HepG2 (cell line): Measurements from ENCODE around the gene LRRC27. TPM values are rescaled to one million over a fixed set of nuclear protein-coding genes. Genes with fewer than 3 reads are reported as not detected.
A peak's percentile ranks its signal among the peaks of the same experiment; 100 is the strongest.

ENCODE experiments used
- HNF4G ChIP-seq, 2 experiments: sonication (generic) in 1 of 2; formaldehyde crosslinking in 1 of 2; IDR thresholded peaks; 2 replicates each; pipeline versions ENCODE4 v1.4.0 to v1.6.1; 2011 to 2020; ENCODE audit warnings: borderline replicate concordance in 2 of 2, low read depth in 2 of 2, mild to moderate bottlenecking in 2 of 2, low read length in 1 of 2, missing genetic modification reagents in 1 of 2, moderate library complexity in 1 of 2
- HNRNPK ChIP-seq: fragments of 200-400 bp; formaldehyde crosslinking; IDR thresholded peaks from 2 replicates; pipeline ENCODE4 v1.6.1; 2018; ENCODE audit warnings: low read length, low read depth, moderate library complexity, mild to moderate bottlenecking; ENCODE audit not compliant: poor library complexity, severe bottlenecking
- NFATC3 ChIP-seq: sonication (generic); formaldehyde crosslinking; IDR thresholded peaks from 2 replicates; pipeline ENCODE4 v1.5.1; 2020; ENCODE audit warnings: mild to moderate bottlenecking, missing genetic modification reagents
- NR2F1 ChIP-seq, 2 experiments: fragments of 450-650 bp in 1 of 2; formaldehyde crosslinking in 1 of 2; IDR thresholded peaks; 2 replicates each; pipeline versions ENCODE4 v1.5.0 to v1.6.1; 2016 to 2020; ENCODE audit warnings: mild to moderate bottlenecking in 1 of 2, missing compliant biosample characterization in 1 of 2, missing genetic modification reagents in 1 of 2, moderate library complexity in 1 of 2
- NR2F6 ChIP-seq, 2 experiments: IDR thresholded peaks; 2 replicates each; pipeline ENCODE4 v1.6.1; 2016; ENCODE audit warnings: antibody characterized with exemption in 1 of 2, mild to moderate bottlenecking in 1 of 2
- SMYD3 ChIP-seq: sonication (generic); formaldehyde crosslinking; IDR thresholded peaks from 2 replicates; pipeline ENCODE4 v1.8.1; 2023; ENCODE audit warnings: mild to moderate bottlenecking, missing genetic modification reagents
- SNRNP70 ChIP-seq: fragments of 200-400 bp; formaldehyde crosslinking; IDR thresholded peaks from 2 replicates; pipeline ENCODE4 v1.6.1; 2017; ENCODE audit warnings: mild to moderate bottlenecking, low read depth, low read length, moderate library complexity
- TP53 ChIP-seq: sonication (generic); formaldehyde crosslinking; conservative IDR thresholded peaks from 2 replicates; pipeline ENCODE4 v1.4.0; 2020; ENCODE audit warnings: missing genetic modification reagents
- ZC3H4 ChIP-seq: sonication (generic); formaldehyde crosslinking; IDR thresholded peaks from 2 replicates; pipeline ENCODE4 v1.4.0; 2020; ENCODE audit warnings: missing genetic modification reagents, borderline replicate concordance
- ZNF253 ChIP-seq: sonication (generic); formaldehyde crosslinking; IDR thresholded peaks from 2 replicates; pipeline ENCODE4 v1.8.0; 2022; ENCODE audit warnings: mild to moderate bottlenecking, missing genetic modification reagents, borderline replicate concordance
- ZNF607 ChIP-seq: sonication (generic); formaldehyde crosslinking; IDR thresholded peaks from 2 replicates; pipeline ENCODE4 v1.5.1; 2020; ENCODE audit warnings: missing genetic modification reagents, mild to moderate bottlenecking, borderline replicate concordance
- ZNF652 ChIP-seq: IDR thresholded peaks from 2 replicates; pipeline ENCODE4 v1.6.1; 2016; ENCODE audit warnings: low read depth, borderline replicate concordance
- ZNF772 ChIP-seq: sonication (generic); formaldehyde crosslinking; IDR thresholded peaks from 2 replicates; pipeline ENCODE4 v1.5.0; 2020; ENCODE audit warnings: mild to moderate bottlenecking, missing genetic modification reagents
- ZNF879 ChIP-seq: sonication (generic); formaldehyde crosslinking; IDR thresholded peaks from 2 replicates; pipeline ENCODE4 v1.8.1; 2023; ENCODE audit warnings: missing genetic modification reagents
- polyA plus RNA-seq, 8 experiments: library from polyadenylated mRNA; depleted of rRNA in 3 of 8; stranded (reverse) in 7 of 8; unstranded in 1 of 8; fragments of >200 nt; fragmentation: Illumina TruSeq in 4 of 8; extraction: Trizol in 4 of 8; gene quantifications; 2 replicates each; pipeline versions ENCODE4 v1.2.1 to v1.2.3, GENCODE V29; 2011 to 2016; ENCODE audit warnings: low read depth in 4 of 8, missing spikeins in 1 of 8, mixed read lengths in 1 of 8; ENCODE audit not compliant: insufficient read depth in 1 of 8
- total RNA-seq, 5 experiments: library from RNA; depleted of rRNA; stranded (reverse); fragments of >200 nt; fragmentation: Illumina TruSeq; extraction: Trizol; gene quantifications; 2 replicates each; pipeline ENCODE4 v1.2.3, GENCODE V29; 2016; ENCODE audit warnings: low read depth in 1 of 5
- TF ChIP-seq, protein P1 (sequence below): sonication (generic); formaldehyde crosslinking; IDR thresholded peaks from 2 replicates; pipeline ENCODE4 v1.8.1; 2023; ENCODE audit warnings: mild to moderate bottlenecking, missing genetic modification reagents
- TF ChIP-seq, protein P2 (sequence below): sonication (generic); formaldehyde crosslinking; IDR thresholded peaks from 2 replicates; pipeline ENCODE4 v1.4.0; 2020; ENCODE audit warnings: missing genetic modification reagents, borderline replicate concordance
- TF ChIP-seq, protein P3 (sequence below): sonication (generic); formaldehyde crosslinking; IDR thresholded peaks from 2 replicates; pipeline ENCODE4 v1.4.0; 2020; ENCODE audit warnings: mild to moderate bottlenecking, missing genetic modification reagents, borderline replicate concordance

The LRRC27 gene
- total and polyA plus RNA-seq, 2 of the 13 experiments (the other 11 are each of a cell fraction or from before 2014, with no cell fraction given): 4.2 to 4.6 TPM

DNA sequence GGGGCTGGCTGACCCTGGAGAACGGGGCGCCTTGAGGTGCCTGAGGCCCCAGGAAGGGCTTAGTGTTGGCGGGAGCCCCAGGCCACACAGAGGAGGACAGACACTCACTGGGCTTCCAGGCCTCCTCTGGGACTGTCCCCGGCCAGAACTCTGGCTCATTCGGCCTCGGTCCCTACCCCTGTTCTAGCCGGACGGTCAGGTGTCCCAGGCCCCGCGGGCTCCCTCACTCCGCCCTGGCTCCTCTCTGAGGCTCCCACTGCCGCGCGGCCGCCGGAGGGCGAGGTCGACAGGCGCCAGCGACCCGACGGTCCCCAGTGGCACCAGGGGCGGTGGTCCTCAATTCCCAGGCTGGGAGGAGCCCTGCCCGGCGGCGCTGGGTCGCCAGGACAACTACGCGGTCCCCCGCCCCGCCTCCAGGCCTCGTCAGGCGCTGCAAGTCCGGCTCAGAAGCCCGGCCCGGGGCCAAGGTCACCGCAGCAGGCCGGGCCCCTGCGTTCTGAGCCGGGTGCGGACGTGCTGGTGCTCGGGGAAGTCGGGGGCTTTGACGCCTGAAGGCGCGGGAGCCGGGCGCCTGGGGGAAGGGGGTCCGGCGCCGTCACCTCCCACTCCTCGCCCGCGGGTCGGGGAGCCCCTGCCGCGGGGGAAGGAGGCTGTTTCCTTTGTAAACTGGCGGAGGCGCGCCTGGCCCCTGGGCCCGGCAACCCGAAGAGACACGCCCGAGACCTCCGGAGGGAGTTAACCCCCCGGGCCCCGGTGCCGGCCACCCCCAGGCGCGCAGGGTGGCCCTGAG, 63.9 kb downstream of the LRRC27 start (continued):
- TF ChIP-seq ZC3H4 (CRISPR knock-in tag): no peak
- TF ChIP-seq NR2F1 (CRISPR knock-in tag; IDR thresholded peaks at IDR 0.05): peak in 1 of 2 experiments; percentile 75; a peak in 2 of 4 replicates
- peak; percentile 19; the same call in 1 of the 2 replicates for TF ChIP-seq NR2F6 (IDR thresholded peaks at IDR 0.05)
- TF ChIP-seq NR2F6 (CRISPR knock-in tag; IDR thresholded peaks at IDR 0.05): peak; percentile 81
- TF ChIP-seq ZNF607 (CRISPR knock-in tag): peak; percentile 65
- TF ChIP-seq, protein P1, sequence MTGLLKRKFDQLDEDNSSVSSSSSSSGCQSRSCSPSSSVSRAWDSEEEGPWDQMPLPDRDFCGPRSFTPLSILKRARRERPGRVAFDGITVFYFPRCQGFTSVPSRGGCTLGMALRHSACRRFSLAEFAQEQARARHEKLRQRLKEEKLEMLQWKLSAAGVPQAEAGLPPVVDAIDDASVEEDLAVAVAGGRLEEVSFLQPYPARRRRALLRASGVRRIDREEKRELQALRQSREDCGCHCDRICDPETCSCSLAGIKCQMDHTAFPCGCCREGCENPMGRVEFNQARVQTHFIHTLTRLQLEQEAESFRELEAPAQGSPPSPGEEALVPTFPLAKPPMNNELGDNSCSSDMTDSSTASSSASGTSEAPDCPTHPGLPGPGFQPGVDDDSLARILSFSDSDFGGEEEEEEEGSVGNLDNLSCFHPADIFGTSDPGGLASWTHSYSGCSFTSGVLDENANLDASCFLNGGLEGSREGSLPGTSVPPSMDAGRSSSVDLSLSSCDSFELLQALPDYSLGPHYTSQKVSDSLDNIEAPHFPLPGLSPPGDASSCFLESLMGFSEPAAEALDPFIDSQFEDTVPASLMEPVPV (CRISPR knock-in tag): peak; percentile 71; the same call in 1 of the 2 replicates
- no peak for TF ChIP-seq HNF4G (IDR thresholded peaks at IDR 0.05; ENCODE audit: borderline replicate concordance, low read depth, low read length)
- 0 out of 2 replicates have a peak, but pooled peaks have one; percentile 40 for TF ChIP-seq HNF4G (CRISPR knock-in tag; IDR thresholded peaks at IDR 0.05; ENCODE audit: borderline replicate concordance, low read depth)
- TF ChIP-seq, protein P2, sequence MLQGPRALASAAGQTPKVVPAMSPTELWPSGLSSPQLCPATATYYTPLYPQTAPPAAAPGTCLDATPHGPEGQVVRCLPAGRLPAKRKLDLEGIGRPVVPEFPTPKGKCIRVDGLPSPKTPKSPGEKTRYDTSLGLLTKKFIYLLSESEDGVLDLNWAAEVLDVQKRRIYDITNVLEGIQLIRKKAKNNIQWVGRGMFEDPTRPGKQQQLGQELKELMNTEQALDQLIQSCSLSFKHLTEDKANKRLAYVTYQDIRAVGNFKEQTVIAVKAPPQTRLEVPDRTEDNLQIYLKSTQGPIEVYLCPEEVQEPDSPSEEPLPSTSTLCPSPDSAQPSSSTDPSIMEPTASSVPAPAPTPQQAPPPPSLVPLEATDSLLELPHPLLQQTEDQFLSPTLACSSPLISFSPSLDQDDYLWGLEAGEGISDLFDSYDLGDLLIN: no peak
- TF ChIP-seq SMYD3 (CRISPR knock-in tag): no peak
- no peak for TF ChIP-seq ZNF253 (CRISPR knock-in tag)
- no peak for TF ChIP-seq NFATC3 (CRISPR knock-in tag)
- no peak for TF ChIP-seq TP53
- TF ChIP-seq, protein P3, sequence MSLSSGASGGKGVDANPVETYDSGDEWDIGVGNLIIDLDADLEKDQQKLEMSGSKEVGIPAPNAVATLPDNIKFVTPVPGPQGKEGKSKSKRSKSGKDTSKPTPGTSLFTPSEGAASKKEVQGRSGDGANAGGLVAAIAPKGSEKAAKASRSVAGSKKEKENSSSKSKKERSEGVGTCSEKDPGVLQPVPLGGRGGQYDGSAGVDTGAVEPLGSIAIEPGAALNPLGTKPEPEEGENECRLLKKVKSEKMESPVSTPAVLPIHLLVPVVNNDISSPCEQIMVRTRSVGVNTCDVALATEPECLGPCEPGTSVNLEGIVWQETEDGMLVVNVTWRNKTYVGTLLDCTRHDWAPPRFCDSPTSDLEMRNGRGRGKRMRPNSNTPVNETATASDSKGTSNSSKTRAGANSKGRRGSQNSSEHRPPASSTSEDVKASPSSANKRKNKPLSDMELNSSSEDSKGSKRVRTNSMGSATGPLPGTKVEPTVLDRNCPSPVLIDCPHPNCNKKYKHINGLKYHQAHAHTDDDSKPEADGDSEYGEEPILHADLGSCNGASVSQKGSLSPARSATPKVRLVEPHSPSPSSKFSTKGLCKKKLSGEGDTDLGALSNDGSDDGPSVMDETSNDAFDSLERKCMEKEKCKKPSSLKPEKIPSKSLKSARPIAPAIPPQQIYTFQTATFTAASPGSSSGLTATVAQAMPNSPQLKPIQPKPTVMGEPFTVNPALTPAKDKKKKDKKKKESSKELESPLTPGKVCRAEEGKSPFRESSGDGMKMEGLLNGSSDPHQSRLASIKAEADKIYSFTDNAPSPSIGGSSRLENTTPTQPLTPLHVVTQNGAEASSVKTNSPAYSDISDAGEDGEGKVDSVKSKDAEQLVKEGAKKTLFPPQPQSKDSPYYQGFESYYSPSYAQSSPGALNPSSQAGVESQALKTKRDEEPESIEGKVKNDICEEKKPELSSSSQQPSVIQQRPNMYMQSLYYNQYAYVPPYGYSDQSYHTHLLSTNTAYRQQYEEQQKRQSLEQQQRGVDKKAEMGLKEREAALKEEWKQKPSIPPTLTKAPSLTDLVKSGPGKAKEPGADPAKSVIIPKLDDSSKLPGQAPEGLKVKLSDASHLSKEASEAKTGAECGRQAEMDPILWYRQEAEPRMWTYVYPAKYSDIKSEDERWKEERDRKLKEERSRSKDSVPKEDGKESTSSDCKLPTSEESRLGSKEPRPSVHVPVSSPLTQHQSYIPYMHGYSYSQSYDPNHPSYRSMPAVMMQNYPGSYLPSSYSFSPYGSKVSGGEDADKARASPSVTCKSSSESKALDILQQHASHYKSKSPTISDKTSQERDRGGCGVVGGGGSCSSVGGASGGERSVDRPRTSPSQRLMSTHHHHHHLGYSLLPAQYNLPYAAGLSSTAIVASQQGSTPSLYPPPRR: peak; percentile 41; the same call in 1 of the 2 replicates
- peak; percentile 79; the same call in 1 of the 2 replicates for TF ChIP-seq ZNF772 (CRISPR knock-in tag)
- TF ChIP-seq SNRNP70: no peak
- TF ChIP-seq HNRNPK: peak; percentile 56
- TF ChIP-seq ZNF879 (CRISPR knock-in tag): no peak
- peak; percentile 53; the same call in 1 of the 2 replicates for TF ChIP-seq ZNF652 (CRISPR knock-in tag)
